Left hindlimb (tissue), 1 donor: Measurements from ENCODE around the gene EXOC4.

Experiments used
- DNase-seq: peaks from one replicate; pipeline ENCODE4 v3.0.0-alpha.2; 2018

EXOC4 gene

DNA sequence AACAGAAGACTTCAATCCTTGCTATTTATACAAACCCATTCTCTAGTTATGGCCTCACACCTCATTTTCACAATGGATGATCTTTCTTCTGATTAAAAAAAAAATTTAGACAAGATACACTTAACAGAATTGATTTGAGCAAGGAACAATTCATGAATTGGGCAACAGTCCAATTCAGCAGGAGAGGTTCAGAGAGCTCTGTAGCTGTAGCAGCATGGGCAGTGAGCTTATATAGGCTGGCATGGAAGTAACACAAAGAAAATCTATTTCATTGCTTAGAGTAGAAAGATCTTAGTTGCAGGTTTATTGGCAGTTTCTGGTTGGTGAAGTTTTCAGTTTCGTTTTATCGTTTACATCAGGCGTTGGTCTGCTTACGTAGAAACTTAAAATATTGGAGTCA is 851.3 kb downstream of the EXOC4 start:
- DNase-seq = no peak

DNA sequence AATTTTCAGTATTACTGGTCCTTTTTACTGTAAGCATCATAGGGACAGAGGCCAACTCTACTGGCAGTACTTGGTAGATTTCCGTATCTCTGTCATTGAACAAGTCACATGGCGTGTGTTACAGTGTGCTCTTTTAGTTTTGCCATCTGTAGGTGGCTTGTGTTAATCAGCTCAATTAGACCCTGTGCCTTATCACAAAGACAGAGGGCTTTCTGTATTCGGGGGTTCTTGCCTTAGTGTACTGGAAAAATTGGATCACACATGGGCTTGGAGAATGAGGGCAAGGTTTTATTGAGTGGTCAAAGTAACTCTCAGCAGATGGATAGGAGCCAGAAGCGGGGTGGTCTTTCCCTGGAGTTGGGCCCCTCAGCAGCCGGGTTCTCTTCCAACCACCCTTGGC is 853.0 kb downstream of the EXOC4 start:
- DNase-seq = no peak

- DNase-seq = no peak
Measured at GRCh38 chr7:134108802-134109201, 855.9 kb downstream of the EXOC4 start.

DNA sequence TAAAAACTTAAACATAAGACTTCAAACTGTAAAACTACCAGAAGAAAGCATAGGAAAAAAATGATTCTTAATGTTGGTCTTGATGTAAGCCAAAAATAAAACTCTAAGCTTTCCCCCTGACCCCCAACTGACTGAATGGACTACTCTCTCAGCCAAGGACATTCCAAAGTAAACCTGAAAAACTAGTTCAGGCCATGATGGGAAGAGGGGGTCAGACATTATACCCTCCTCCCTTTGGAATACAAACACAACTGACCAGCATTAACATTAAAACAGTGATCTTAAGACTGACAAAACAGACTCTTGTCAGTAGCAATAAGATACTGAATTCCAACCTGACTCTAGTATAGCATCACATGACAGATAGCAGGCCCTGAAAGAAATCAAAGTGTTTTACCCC is 860.8 kb downstream of the EXOC4 start:
- no peak for DNase-seq

DNA sequence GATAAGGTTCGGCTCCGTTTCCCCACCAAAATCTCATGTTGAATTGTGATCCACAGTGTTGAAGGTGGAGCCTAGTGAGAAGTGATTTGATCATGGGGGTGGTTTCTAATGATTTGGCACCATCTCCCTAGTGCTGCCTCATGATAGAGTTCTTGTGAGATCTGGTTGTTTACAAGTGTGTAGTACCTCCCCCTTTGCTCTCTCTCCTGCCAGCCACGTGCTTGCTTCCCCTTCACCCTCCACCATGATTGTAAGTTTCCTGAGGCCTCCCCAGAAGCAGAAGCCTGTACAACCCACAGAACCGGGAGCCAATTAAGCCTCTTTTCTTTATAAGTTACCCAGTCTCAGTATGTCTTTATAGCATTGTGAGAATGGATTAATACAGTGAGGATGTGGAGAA is 862.1 kb downstream of the EXOC4 start:
- DNase-seq = no peak
